GM19035 (cell line): ENCODE data around the gene UNC93A.
"Not testable (repeated sequence)": the region's sequence is repeated elsewhere in the genome, so short reads cannot be mapped to it uniquely, and the experiment has no call there.

Experiments used
- ATAC-seq: cut with Tn5 transposase; IDR thresholded peaks from one replicate; pipeline ENCODE4 v1.9.1; 2021; ENCODE audit not compliant: unreplicated experiment

Gene UNC93A

GRCh38 chr6:167290786-167291622, at the start of gene UNC93A:
Gene UNC93A (plus strand): TSS chr6:167291315. CDS start chr6:167291490, 175 bp downstream.
- ATAC-seq = no peak

GRCh38 chr6:167241321-167242134, 49.6 kb upstream of the UNC93A start:
- not testable (repeated sequence) for ATAC-seq

- ATAC-seq = not testable (repeated sequence)
Observed at GRCh38 chr6:167242135-167242506, 49.0 kb upstream of the UNC93A start.

GRCh38 chr6:167242511-167243051, 48.5 kb upstream of the UNC93A start:
- ATAC-seq = not testable (repeated sequence)

- no peak for ATAC-seq
Observed at GRCh38 chr6:167244064-167244960, 46.8 kb upstream of the UNC93A start.

- ATAC-seq = no peak
Observed at GRCh38 chr6:167244991-167245390, 46.1 kb upstream of the UNC93A start.

- no peak for ATAC-seq
Observed at GRCh38 chr6:167245591-167245990, 45.5 kb upstream of the UNC93A start.

- no peak for ATAC-seq
Observed at GRCh38 chr6:167247814-167248595, 43.1 kb upstream of the UNC93A start.

GRCh38 chr6:167248878-167249455, 42.1 kb upstream of the UNC93A start:
- ATAC-seq = not testable (repeated sequence)

GRCh38 chr6:167252271-167252670, 38.8 kb upstream of the UNC93A start:
- no peak for ATAC-seq

- no peak for ATAC-seq
Observed at GRCh38 chr6:167255918-167256553, 35.1 kb upstream of the UNC93A start.

- ATAC-seq = no peak
Observed at GRCh38 chr6:167258646-167259045, 32.5 kb upstream of the UNC93A start.

- ATAC-seq = not testable (repeated sequence)
Observed at GRCh38 chr6:167266057-167266829, 24.9 kb upstream of the UNC93A start.

GRCh38 chr6:167266830-167267555, 24.1 kb upstream of the UNC93A start:
- ATAC-seq = no peak

- not testable (repeated sequence) for ATAC-seq
Observed at GRCh38 chr6:167267556-167267898, 23.6 kb upstream of the UNC93A start.

- no peak for ATAC-seq
Observed at GRCh38 chr6:167267921-167268401, 23.2 kb upstream of the UNC93A start.

- no peak for ATAC-seq
Observed at GRCh38 chr6:167268683-167269280, 22.3 kb upstream of the UNC93A start.
